Right lobe of liver (tissue), 4 donors: ENCODE measurements around the gene XRCC3.

Experiments used
- CTCF ChIP-seq, 4 donors: fragments of 200-600 bp in 3 of 4; fragments of 450-650 bp in 1 of 4; IDR thresholded peaks; one replicate each; pipeline versions ENCODE4 v1.5.1 to v1.8.0; 2016 to 2022; ENCODE audit warnings: antibody characterized with exemption in 4 of 4, mild to moderate bottlenecking in 2 of 4
- POLR2A ChIP-seq: fragments of 450-650 bp; IDR thresholded peaks from one replicate; pipeline ENCODE4 v1.6.1; 2017; ENCODE audit warnings: antibody characterized with exemption, mild to moderate bottlenecking
- donor health status: DM: no; HTN: no; CAD: no.
- donor health status: DM: no; HTN: no; CAD: no.
- donor health status: DM: no; HTN: yes; CAD: no.

GRCh38 chr14:103688441-103688840 is 26.8 kb downstream of the XRCC3 start:
- no peak for TF ChIP-seq CTCF (IDR thresholded peaks at IDR 0.05)
- TF ChIP-seq POLR2A = no peak
